K562 (cell line): Measurements from ENCODE around the gene RTBDN. TPM values are rescaled to one million over a fixed set of nuclear protein-coding genes. Genes with fewer than 3 reads are reported as not detected.

ENCODE experiments used
- ARHGAP35 ChIP-seq: fragments of 450-650 bp; IDR thresholded peaks from 2 replicates; pipeline ENCODE4 v1.6.1; 2018; ENCODE audit not compliant: partially characterized antibody
- ARNT ChIP-seq, 2 experiments: fragments of 450-650 bp; IDR thresholded peaks; 2 replicates each; pipeline ENCODE4 v1.6.1; 2016; ENCODE audit warnings: mild to moderate bottlenecking in 1 of 2
- FOXM1 ChIP-seq, 2 experiments: fragments of 450-650 bp in 1 of 2; sonication (generic) in 1 of 2; formaldehyde crosslinking in 1 of 2; IDR thresholded peaks; 2 replicates each; pipeline versions ENCODE4 v1.6.1 to v1.9.0; 2017 to 2022; ENCODE audit warnings: low read depth in 2 of 2, mild to moderate bottlenecking in 2 of 2, missing genetic modification reagents in 1 of 2, moderate library complexity in 1 of 2
- HSF4 ChIP-seq: fragments of 250-450 bp; sonication (Bioruptor Pico); IDR thresholded peaks from 2 replicates; pipeline ENCODE4 v2.1.2; 2022; ENCODE audit warnings: mild to moderate bottlenecking, moderate library complexity, borderline replicate concordance
- LARP7 ChIP-seq: fragments of 450-650 bp; IDR thresholded peaks from 2 replicates; pipeline ENCODE4 v1.6.1; 2016
- PHB ChIP-seq: fragments of 250-450 bp; sonication (Bioruptor Pico); IDR thresholded peaks from 2 replicates; pipeline ENCODE4 v1.5.0; 2021
- PML ChIP-seq: IDR thresholded peaks from 2 replicates; pipeline ENCODE4 v1.6.1; 2012; ENCODE audit warnings: low read length, inconsistent platforms
- POLR2A ChIP-seq: fragments of 450-650 bp; conservative IDR thresholded peaks from 2 replicates; pipeline ENCODE4 v1.6.1; 2016
- RBM25 ChIP-seq: fragments of 200-400 bp; formaldehyde crosslinking; IDR thresholded peaks from 2 replicates; pipeline ENCODE4 v1.6.1; 2018; ENCODE audit warnings: low read length, low read depth, moderate library complexity; ENCODE audit not compliant: severe bottlenecking
- TOE1 ChIP-seq, 2 experiments: fragments of 450-650 bp in 1 of 2; sonication (generic) in 1 of 2; formaldehyde crosslinking in 1 of 2; IDR thresholded peaks; 2 replicates each; pipeline versions ENCODE4 v1.7.1 to v1.8.0; 2016 to 2022; ENCODE audit warnings: borderline replicate concordance in 2 of 2, mild to moderate bottlenecking in 2 of 2, antibody characterized with exemption in 1 of 2, inconsistent platforms in 1 of 2, low read depth in 1 of 2, missing genetic modification reagents in 1 of 2, moderate library complexity in 1 of 2
- ZFP1 ChIP-seq: fragments of 450-650 bp; formaldehyde crosslinking; IDR thresholded peaks from 2 replicates; pipeline ENCODE4 v1.4.0; 2020; ENCODE audit warnings: mild to moderate bottlenecking, mixed read lengths
- ZKSCAN8 ChIP-seq: fragments of 200-800 bp; sonication (Bioruptor generic); IDR thresholded peaks from 2 replicates; pipeline ENCODE4 v1.6.1; 2016; ENCODE audit warnings: missing genetic modification characterization, missing compliant biosample characterization
- ZNF232 ChIP-seq: sonication (generic); formaldehyde crosslinking; IDR thresholded peaks from 2 replicates; pipeline ENCODE4 v1.8.0; 2022; ENCODE audit warnings: mild to moderate bottlenecking, missing genetic modification reagents
- ZNF431 ChIP-seq: sonication (generic); formaldehyde crosslinking; IDR thresholded peaks from 2 replicates; pipeline ENCODE4 v1.8.0; 2022; ENCODE audit warnings: mild to moderate bottlenecking, missing genetic modification reagents
- ZNF57 ChIP-seq: fragments of 450-650 bp; formaldehyde crosslinking; IDR thresholded peaks from 2 replicates; pipeline ENCODE4 v1.4.0; 2020; ENCODE audit warnings: mild to moderate bottlenecking, moderate library complexity
- ZNF780A ChIP-seq: fragments of 250-450 bp; sonication (Bioruptor Pico); IDR thresholded peaks from 2 replicates; pipeline ENCODE4 v1.5.0; 2021; ENCODE audit warnings: mild to moderate bottlenecking
- polyA plus RNA-seq, 8 experiments: library from polyadenylated mRNA; depleted of rRNA in 4 of 8; stranded (reverse) in 5 of 8; unstranded in 3 of 8; fragments of >200 nt; fragmentation: Nextera tagmentation in 2 of 8; fragmentation: Illumina TruSeq in 1 of 8; extraction: Ambion mirVana in 2 of 8; extraction: Trizol in 1 of 8; gene quantifications; 2 replicates each; pipeline versions ENCODE4 v1.2.1 to v1.2.3, GENCODE V29; 2011 to 2014; ENCODE audit warnings: inconsistent platforms in 1 of 8, missing spikeins in 1 of 8
- total RNA-seq, 7 experiments: library from RNA; depleted of rRNA in 6 of 7; stranded (reverse); fragments of >200 nt in 6 of 7; fragmentation: Illumina TruSeq in 2 of 7; extraction: Trizol in 2 of 7; gene quantifications; 2 replicates each; pipeline versions ENCODE4 v1.2.1 to v1.2.3, GENCODE V29; 2011 to 2021; ENCODE audit warnings: low replicate concordance in 1 of 7
- TF ChIP-seq, protein P1 (sequence below): fragments of 250-450 bp; sonication (Bioruptor Pico); IDR thresholded peaks from 2 replicates; pipeline ENCODE4 v1.4.0; 2020
- TF ChIP-seq, protein P2 (sequence below): fragments of 450-650 bp; formaldehyde crosslinking; IDR thresholded peaks from 2 replicates; pipeline ENCODE4 v1.4.0; 2020; ENCODE audit warnings: mild to moderate bottlenecking, moderate library complexity
- TF ChIP-seq, protein P3 (sequence below): fragments of 250-450 bp; sonication (Bioruptor Pico); IDR thresholded peaks from 2 replicates; pipeline ENCODE4 v1.5.0; 2022; ENCODE audit warnings: mild to moderate bottlenecking

RTBDN gene
- total and polyA plus RNA-seq, 9 of the 15 experiments (the other 6 are each of a cell fraction or from before 2014, with no cell fraction given): 0.20 to 2.3 (median 0.72) TPM; not detected in 1

DNA sequence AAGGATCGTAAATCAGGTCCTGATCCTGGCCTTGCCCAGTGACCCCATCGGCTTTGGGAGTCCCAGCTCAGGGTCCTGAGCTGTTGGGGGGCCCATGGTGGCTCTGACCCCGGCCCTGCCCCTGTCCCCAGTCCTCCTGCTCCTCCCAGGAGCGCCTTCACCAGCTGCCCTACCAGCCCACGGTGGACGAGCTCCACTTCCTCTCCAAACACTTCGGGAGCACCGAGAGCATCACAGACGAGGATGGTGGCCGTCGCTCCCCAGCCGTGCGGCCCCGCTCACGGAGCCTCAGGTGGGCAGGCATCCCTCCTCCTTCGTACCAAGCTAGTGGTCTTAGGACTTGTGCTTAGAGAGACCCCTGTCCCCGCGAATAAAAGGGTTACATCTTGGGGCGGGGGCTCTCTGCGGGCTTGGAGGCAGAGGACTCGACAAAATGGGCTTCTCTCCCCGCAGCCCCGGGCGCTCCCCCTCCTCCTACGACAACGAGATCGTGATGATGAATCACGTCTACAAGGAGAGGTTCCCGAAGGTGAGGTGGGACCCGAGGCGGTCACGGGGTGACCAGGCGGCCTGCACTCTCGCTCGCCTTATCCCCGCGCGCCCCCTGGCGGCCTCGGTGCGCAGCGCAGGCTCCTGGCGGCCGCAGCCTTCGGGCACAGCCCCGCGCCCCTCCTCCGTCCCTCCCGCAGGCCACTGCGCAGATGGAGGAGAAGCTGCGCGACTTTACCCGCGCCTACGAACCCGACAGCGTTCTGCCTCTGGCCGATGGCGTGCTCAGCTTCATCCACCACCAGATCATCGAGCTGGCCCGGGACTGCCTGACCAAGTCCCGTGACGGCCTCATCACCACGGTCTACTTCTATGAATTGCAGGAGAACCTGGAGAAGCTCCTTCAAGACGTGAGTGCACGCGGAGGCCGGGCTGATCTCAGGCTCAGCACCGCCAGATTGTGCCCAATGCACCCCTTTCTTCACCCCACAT is 13.1 kb upstream of the RTBDN start (continued):
- TF ChIP-seq, protein P1, sequence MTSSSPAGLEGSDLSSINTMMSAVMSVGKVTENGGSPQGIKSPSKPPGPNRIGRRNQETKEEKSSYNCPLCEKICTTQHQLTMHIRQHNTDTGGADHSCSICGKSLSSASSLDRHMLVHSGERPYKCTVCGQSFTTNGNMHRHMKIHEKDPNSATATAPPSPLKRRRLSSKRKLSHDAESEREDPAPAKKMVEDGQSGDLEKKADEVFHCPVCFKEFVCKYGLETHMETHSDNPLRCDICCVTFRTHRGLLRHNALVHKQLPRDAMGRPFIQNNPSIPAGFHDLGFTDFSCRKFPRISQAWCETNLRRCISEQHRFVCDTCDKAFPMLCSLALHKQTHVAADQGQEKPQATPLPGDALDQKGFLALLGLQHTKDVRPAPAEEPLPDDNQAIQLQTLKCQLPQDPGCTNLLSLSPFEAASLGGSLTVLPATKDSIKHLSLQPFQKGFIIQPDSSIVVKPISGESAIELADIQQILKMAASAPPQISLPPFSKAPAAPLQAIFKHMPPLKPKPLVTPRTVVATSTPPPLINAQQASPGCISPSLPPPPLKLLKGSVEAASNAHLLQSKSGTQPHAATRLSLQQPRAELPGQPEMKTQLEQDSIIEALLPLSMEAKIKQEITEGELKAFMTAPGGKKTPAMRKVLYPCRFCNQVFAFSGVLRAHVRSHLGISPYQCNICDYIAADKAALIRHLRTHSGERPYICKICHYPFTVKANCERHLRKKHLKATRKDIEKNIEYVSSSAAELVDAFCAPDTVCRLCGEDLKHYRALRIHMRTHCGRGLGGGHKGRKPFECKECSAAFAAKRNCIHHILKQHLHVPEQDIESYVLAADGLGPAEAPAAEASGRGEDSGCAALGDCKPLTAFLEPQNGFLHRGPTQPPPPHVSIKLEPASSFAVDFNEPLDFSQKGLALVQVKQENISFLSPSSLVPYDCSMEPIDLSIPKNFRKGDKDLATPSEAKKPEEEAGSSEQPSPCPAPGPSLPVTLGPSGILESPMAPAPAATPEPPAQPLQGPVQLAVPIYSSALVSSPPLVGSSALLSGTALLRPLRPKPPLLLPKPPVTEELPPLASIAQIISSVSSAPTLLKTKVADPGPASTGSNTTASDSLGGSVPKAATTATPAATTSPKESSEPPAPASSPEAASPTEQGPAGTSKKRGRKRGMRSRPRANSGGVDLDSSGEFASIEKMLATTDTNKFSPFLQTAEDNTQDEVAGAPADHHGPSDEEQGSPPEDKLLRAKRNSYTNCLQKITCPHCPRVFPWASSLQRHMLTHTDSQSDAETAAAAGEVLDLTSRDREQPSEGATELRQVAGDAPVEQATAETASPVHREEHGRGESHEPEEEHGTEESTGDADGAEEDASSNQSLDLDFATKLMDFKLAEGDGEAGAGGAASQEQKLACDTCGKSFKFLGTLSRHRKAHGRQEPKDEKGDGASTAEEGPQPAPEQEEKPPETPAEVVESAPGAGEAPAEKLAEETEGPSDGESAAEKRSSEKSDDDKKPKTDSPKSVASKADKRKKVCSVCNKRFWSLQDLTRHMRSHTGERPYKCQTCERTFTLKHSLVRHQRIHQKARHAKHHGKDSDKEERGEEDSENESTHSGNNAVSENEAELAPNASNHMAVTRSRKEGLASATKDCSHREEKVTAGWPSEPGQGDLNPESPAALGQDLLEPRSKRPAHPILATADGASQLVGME (CRISPR knock-in tag): no peak
- no peak for TF ChIP-seq HSF4
- TF ChIP-seq ZNF780A: no peak
- no peak for TF ChIP-seq ZNF431 (CRISPR knock-in tag)
- no peak for TF ChIP-seq FOXM1 (IDR thresholded peaks at IDR 0.05; ENCODE audit: low read depth)
- no peak for TF ChIP-seq FOXM1 (CRISPR knock-in tag; IDR thresholded peaks at IDR 0.05; ENCODE audit: low read depth)
- TF ChIP-seq RBM25: no peak
- no peak for TF ChIP-seq ARNT (IDR thresholded peaks at IDR 0.05)
- TF ChIP-seq ARHGAP35: no peak
- no peak for TF ChIP-seq LARP7
- TF ChIP-seq, protein P2, sequence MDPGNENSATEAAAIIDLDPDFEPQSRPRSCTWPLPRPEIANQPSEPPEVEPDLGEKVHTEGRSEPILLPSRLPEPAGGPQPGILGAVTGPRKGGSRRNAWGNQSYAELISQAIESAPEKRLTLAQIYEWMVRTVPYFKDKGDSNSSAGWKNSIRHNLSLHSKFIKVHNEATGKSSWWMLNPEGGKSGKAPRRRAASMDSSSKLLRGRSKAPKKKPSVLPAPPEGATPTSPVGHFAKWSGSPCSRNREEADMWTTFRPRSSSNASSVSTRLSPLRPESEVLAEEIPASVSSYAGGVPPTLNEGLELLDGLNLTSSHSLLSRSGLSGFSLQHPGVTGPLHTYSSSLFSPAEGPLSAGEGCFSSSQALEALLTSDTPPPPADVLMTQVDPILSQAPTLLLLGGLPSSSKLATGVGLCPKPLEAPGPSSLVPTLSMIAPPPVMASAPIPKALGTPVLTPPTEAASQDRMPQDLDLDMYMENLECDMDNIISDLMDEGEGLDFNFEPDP (CRISPR knock-in tag): no peak
- TF ChIP-seq POLR2A: no peak
- TF ChIP-seq, protein P3, sequence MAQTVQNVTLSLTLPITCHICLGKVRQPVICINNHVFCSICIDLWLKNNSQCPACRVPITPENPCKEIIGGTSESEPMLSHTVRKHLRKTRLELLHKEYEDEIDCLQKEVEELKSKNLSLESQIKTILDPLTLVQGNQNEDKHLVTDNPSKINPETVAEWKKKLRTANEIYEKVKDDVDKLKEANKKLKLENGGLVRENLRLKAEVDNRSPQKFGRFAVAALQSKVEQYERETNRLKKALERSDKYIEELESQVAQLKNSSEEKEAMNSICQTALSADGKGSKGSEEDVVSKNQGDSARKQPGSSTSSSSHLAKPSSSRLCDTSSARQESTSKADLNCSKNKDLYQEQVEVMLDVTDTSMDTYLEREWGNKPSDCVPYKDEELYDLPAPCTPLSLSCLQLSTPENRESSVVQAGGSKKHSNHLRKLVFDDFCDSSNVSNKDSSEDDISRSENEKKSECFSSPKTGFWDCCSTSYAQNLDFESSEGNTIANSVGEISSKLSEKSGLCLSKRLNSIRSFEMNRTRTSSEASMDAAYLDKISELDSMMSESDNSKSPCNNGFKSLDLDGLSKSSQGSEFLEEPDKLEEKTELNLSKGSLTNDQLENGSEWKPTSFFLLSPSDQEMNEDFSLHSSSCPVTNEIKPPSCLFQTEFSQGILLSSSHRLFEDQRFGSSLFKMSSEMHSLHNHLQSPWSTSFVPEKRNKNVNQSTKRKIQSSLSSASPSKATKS (CRISPR knock-in tag): no peak
- no peak for TF ChIP-seq PHB (CRISPR knock-in tag)
- TF ChIP-seq ZNF232 (CRISPR knock-in tag): no peak
- TF ChIP-seq ZFP1: no peak
- no peak for TF ChIP-seq PML
- peak; percentile 83; the same call in 1 of the 2 replicates for TF ChIP-seq TOE1 (IDR thresholded peaks at IDR 0.05; ENCODE audit: borderline replicate concordance)
- no peak for TF ChIP-seq TOE1 (CRISPR knock-in tag; IDR thresholded peaks at IDR 0.05; ENCODE audit: borderline replicate concordance, low read depth)
- TF ChIP-seq ZKSCAN8: no peak
- no peak for TF ChIP-seq ZNF57 (CRISPR knock-in tag)
